OCI-LY3 (cell line): ENCODE measurements around the gene BMPR1B.

Experiments used
- H2AFZ ChIP-seq: fragments of 200-600, 300-600 bp; shearing (Covaris generic); 2 replicates; pipeline ENCODE4 v1.6.0; 2014; ENCODE audit warnings: antibody characterized with exemption, low read depth, low read length
- H3K27ac ChIP-seq: fragments of 200-600, 300-600 bp; sonication (generic); 2 replicates; pipeline ENCODE4 v1.5.1; 2014; ENCODE audit warnings: mild to moderate bottlenecking, low read length, moderate library complexity, mixed read lengths
- H3K27me3 ChIP-seq: fragments of 200-600, 300-600 bp; sonication (generic); 2 replicates; pipeline ENCODE4 v1.6.1; 2014; ENCODE audit warnings: low read depth, low read length, mixed read lengths
- H3K36me3 ChIP-seq: fragments of 200-600, 300-600 bp; sonication (generic); replicated peaks from 2 replicates; pipeline ENCODE3; 2014; ENCODE audit warnings: low read depth, low read length, mixed read lengths
- H3K4me1 ChIP-seq: fragments of 300-600, 200-600 bp; sonication (generic); 2 replicates; pipeline ENCODE4 v1.6.1; 2014; ENCODE audit warnings: low read length, mixed read lengths
- H3K4me2 ChIP-seq: fragments of 200-600, 300-600 bp; sonication (generic); 2 replicates; pipeline ENCODE4 v1.6.1; 2014; ENCODE audit warnings: low read length, mixed read lengths
- H3K4me3 ChIP-seq: fragments of 300-600, 200-600 bp; sonication (generic); 2 replicates; pipeline ENCODE4 v1.5.1; 2014; ENCODE audit warnings: antibody characterized with exemption, mild to moderate bottlenecking, low read length, moderate library complexity
- H3K79me2 ChIP-seq: fragments of 300-600, 200-600 bp; shearing (Covaris generic); 2 replicates; pipeline ENCODE4 v1.6.1; 2014; ENCODE audit warnings: mild to moderate bottlenecking, low read length, mixed read lengths
- H3K9ac ChIP-seq: fragments of 300-600, 200-600 bp; shearing (Covaris generic); 2 replicates; pipeline ENCODE4 v1.6.0; 2014; ENCODE audit warnings: mild to moderate bottlenecking, low read length, moderate library complexity
- H3K9me3 ChIP-seq: fragments of 200-600, 300-600 bp; shearing (Covaris generic); 2 replicates; pipeline ENCODE4 v1.6.1; 2014; ENCODE audit warnings: low read length, mixed read lengths; ENCODE audit not compliant: insufficient read depth
- H4K20me1 ChIP-seq: fragments of 200-600, 300-600 bp; sonication (generic); 2 replicates; pipeline ENCODE4 v1.6.1; 2016; ENCODE audit warnings: low read length, mixed read lengths; ENCODE audit not compliant: insufficient read depth
- CTCF ChIP-seq: fragments of 200-600, 300-600 bp; sonication (generic); IDR thresholded peaks from 2 replicates; pipeline ENCODE4 v1.5.1; 2014; ENCODE audit warnings: antibody characterized with exemption, low read length, low read depth
- EZH2phosphoT487 ChIP-seq: fragments of 200-600 bp; shearing (Covaris generic); IDR thresholded peaks from 2 replicates; pipeline ENCODE4 v1.6.1; 2018; ENCODE audit warnings: antibody characterized with exemption, mixed run types, low read depth

BMPR1B gene

GRCh38 chr4:95156452-95156765 is 398.7 kb downstream of the BMPR1B start:
- Histone ChIP-seq H4K20me1 (no peaks in the 10 kb centered on the region), H2AFZ (no peak overlapping the region), H3K9ac (no peak overlapping the region), H3K4me3 (no peak overlapping the region), H3K36me3 (no peaks in the 10 kb centered on the region), H3K27me3 (peaks cover 9% of the 10 kb centered on the region; the same call in 1 of the 2 replicates), H3K27ac (no peak overlapping the region), H3K4me2 (no peak overlapping the region), H3K79me2 (no peaks in the 10 kb centered on the region), H3K4me1 (no peaks in the 10 kb centered on the region), H3K9me3 (no peaks in the 10 kb centered on the region)
- TF ChIP-seq CTCF (no peak), EZH2phosphoT487 (no peak)

DNA sequence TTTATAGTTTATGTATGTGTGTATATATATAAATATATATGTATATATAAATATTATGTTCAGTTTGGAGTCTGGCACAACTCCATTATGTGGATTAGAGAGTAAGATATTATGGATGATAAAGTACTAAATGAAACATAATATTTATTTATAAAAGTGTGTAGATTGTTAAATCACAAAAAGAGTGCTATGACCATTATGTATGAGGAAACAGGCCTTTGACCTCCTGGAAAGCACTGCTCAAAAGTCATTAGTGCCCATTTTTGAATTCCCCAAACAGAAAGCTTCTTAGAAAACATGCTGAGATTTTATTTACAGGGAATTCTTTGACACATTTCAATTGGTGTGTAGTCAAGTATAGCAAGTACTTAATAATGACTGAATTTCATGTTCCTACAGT is 399.8 kb downstream of the BMPR1B start:
- no peak overlapping the region for H3K27ac ChIP-seq
- no peaks in the 10 kb centered on the region for H3K4me1 ChIP-seq

GRCh38 chr4:95158045-95158444 is 400.3 kb downstream of the BMPR1B start:
- Histone ChIP-seq H3K4me2 (no peak overlapping the region), H2AFZ (no peak overlapping the region)

More for the DNA sequence above, 399.8 kb downstream of the BMPR1B start:
- H3K9me3 ChIP-seq: no peaks in the 10 kb centered on the region
- H3K27me3 ChIP-seq: peaks cover 9% of the 10 kb centered on the region; the same call in 1 of the 2 replicates
- no peak overlapping the region for H3K4me2 ChIP-seq
- no peak overlapping the region for H3K4me3 ChIP-seq
- no peak overlapping the region for H3K9ac ChIP-seq
- TF ChIP-seq CTCF (no peak), EZH2phosphoT487 (no peak)
- no peak overlapping the region for H2AFZ ChIP-seq
- H3K36me3 ChIP-seq: no peaks in the 10 kb centered on the region
- H3K79me2 ChIP-seq: no peaks in the 10 kb centered on the region
- H4K20me1 ChIP-seq: no peaks in the 10 kb centered on the region

GRCh38 chr4:95158626-95159025 is 400.9 kb downstream of the BMPR1B start:
- Histone ChIP-seq H3K9ac (no peak overlapping the region), H3K4me1 (no peaks in the 10 kb centered on the region), H3K4me3 (no peak overlapping the region), H3K4me2 (no peak overlapping the region), H4K20me1 (no peaks in the 10 kb centered on the region), H3K27me3 (peaks cover 18% of the 10 kb centered on the region), H2AFZ (no peak overlapping the region), H3K79me2 (no peaks in the 10 kb centered on the region), H3K36me3 (no peaks in the 10 kb centered on the region), H3K27ac (no peak overlapping the region), H3K9me3 (no peaks in the 10 kb centered on the region)
- no peak for TF ChIP-seq CTCF
- no peak for TF ChIP-seq EZH2phosphoT487

More at GRCh38 chr4:95158045-95158444, 400.3 kb downstream of the BMPR1B start:
- no peaks in the 10 kb centered on the region for H3K9me3 ChIP-seq
- H3K27ac ChIP-seq: no peak overlapping the region
- no peaks in the 10 kb centered on the region for H4K20me1 ChIP-seq
- H3K79me2 ChIP-seq: no peaks in the 10 kb centered on the region
- TF ChIP-seq CTCF (no peak), EZH2phosphoT487 (no peak)
- no peaks in the 10 kb centered on the region for H3K36me3 ChIP-seq
- no peaks in the 10 kb centered on the region for H3K4me1 ChIP-seq
- peaks cover 12% of the 10 kb centered on the region for H3K27me3 ChIP-seq
- no peak overlapping the region for H3K4me3 ChIP-seq
- H3K9ac ChIP-seq: no peak overlapping the region
